ENCODE data around the gene TBX6.

The TBX6 gene

GRCh38 chr16:30113711-30114333 is 22.1 kb upstream of the TBX6 start:
- no peak for DNase-seq (ENCODE audit: low read depth, low spot score)

- no peak for DNase-seq (ENCODE audit: low read depth, low spot score)
These were observed 21.4 kb upstream of the TBX6 start, which contains the start of gene GDPD3 for GRCh38 chr16:30113031-30113710. Gene GDPD3, minus strand, starts transcription at chr16:30113537. Its CDS starts 59 bp downstream, at chr16:30113478.

GRCh38 chr16:30112197-30113030 is 20.7 kb upstream of the TBX6 start:
- peak; percentile 48 for DNase-seq (ENCODE audit: low read depth, low spot score)

GRCh38 chr16:30110661-30111060 is 18.9 kb upstream of the TBX6 start:
- no peak for DNase-seq (ENCODE audit: low read depth, low spot score)

GRCh38 chr16:30108059-30108850 is 16.5 kb upstream of the TBX6 start:
- no peak for DNase-seq (ENCODE audit: low read depth, low spot score)

- DNase-seq (ENCODE audit: low read depth, low spot score) = no peak
These were observed 12.8 kb upstream of the TBX6 start for GRCh38 chr16:30104492-30104891.

- no peak for DNase-seq (ENCODE audit: low read depth, low spot score)
These were observed 12.4 kb upstream of the TBX6 start for GRCh38 chr16:30104090-30104489.

- DNase-seq (ENCODE audit: low read depth, low spot score) = no peak
These were observed 5.3 kb upstream of the TBX6 start for GRCh38 chr16:30096862-30097563.

GRCh38 chr16:30096105-30096861 is 4.6 kb upstream of the TBX6 start, which contains the start of gene YPEL3:
Gene YPEL3, minus strand, starts transcription at chr16:30096213. Its CDS starts 731 bp downstream, at chr16:30095482.
- peak; percentile 97 for DNase-seq (ENCODE audit: low read depth, low spot score)

GRCh38 chr16:30095166-30096078 is 3.7 kb upstream of the TBX6 start:
- no peak for DNase-seq (ENCODE audit: low read depth, low spot score)

- DNase-seq (ENCODE audit: low read depth, low spot score) = no peak
These were observed 2.9 kb upstream of the TBX6 start for GRCh38 chr16:30094541-30095165.

GRCh38 chr16:30092373-30093010 is 768 bp upstream of the TBX6 start:
- peak; percentile 72 for DNase-seq (ENCODE audit: low read depth, low spot score)

- DNase-seq (ENCODE audit: low read depth, low spot score) = no peak
These were observed 953 bp downstream of the TBX6 start for GRCh38 chr16:30090610-30091331.

GRCh38 chr16:30088832-30089624 is 2.7 kb downstream of the TBX6 start:
- DNase-seq (ENCODE audit: low read depth, low spot score) = no peak

- no peak for DNase-seq (ENCODE audit: low read depth, low spot score)
These were observed 3.4 kb downstream of the TBX6 start for GRCh38 chr16:30088237-30088831.

GRCh38 chr16:30087181-30087898 is 4.4 kb downstream of the TBX6 start:
- no peak for DNase-seq (ENCODE audit: low read depth, low spot score)
